ENCODE results near the gene FHL5.
"Not testable (repeated sequence)": the region's sequence is repeated elsewhere in the genome, so short reads cannot be mapped to it uniquely, and the experiment has no call there.

The FHL5 gene

GRCh38 chr6:96562886-96563285, at the start of gene FHL5:
FHL5 (plus strand) TSS chr6:96563128; CDS start chr6:96603614, 40,486 bp downstream.
- no peak for TF ChIP-seq ZNF274 (IDR thresholded peaks at IDR 0.05; ENCODE audit: low read depth, low read length)

GRCh38 chr6:96520171-96521115, 42.5 kb upstream of the FHL5 start:
- no peak for TF ChIP-seq ZNF274 (IDR thresholded peaks at IDR 0.05; ENCODE audit: low read depth, low read length)
- peak overlapping the region; percentile 93 for H3K4me3 ChIP-seq (ENCODE audit: low read length)

More at GRCh38 chr6:96562886-96563285, at the start of gene FHL5:
- H3K4me3 ChIP-seq (ENCODE audit: low read length): no peak within 1 kb of the TSS

- peak overlapping the region; percentile 93 for H3K4me3 ChIP-seq (ENCODE audit: low read length)
- no peak for TF ChIP-seq ZNF274 (IDR thresholded peaks at IDR 0.05; ENCODE audit: low read depth, low read length)
Measured at GRCh38 chr6:96521306-96521643, 41.7 kb upstream of the FHL5 start.

GRCh38 chr6:96521644-96522464, 41.1 kb upstream of the FHL5 start, which contains the start of gene UFL1:
UFL1 (plus strand) TSS chr6:96521806; CDS start chr6:96521874, 68 bp downstream.
- TF ChIP-seq ZNF274 (IDR thresholded peaks at IDR 0.05; ENCODE audit: low read depth, low read length): no peak
- H3K4me3 ChIP-seq (ENCODE audit: low read length): peak within 1 kb of the TSS; percentile 93

- TF ChIP-seq ZNF274 (IDR thresholded peaks at IDR 0.05; ENCODE audit: low read depth, low read length): no peak
- H3K4me3 ChIP-seq (ENCODE audit: low read length): peak overlapping the region; percentile 93
Measured at GRCh38 chr6:96522465-96523009, 40.4 kb upstream of the FHL5 start.

GRCh38 chr6:96528193-96528592, 34.7 kb upstream of the FHL5 start:
- no peak overlapping the region for H3K4me3 ChIP-seq (ENCODE audit: low read length)
- no peak for TF ChIP-seq ZNF274 (IDR thresholded peaks at IDR 0.05; ENCODE audit: low read depth, low read length)

- TF ChIP-seq ZNF274 (IDR thresholded peaks at IDR 0.05; ENCODE audit: low read depth, low read length): no peak
- H3K4me3 ChIP-seq (ENCODE audit: low read length): no peak overlapping the region
Measured at GRCh38 chr6:96532399-96532798, 30.5 kb upstream of the FHL5 start.

GRCh38 chr6:96537726-96538125, 25.2 kb upstream of the FHL5 start:
- no peak for TF ChIP-seq ZNF274 (IDR thresholded peaks at IDR 0.05; ENCODE audit: low read depth, low read length)
- H3K4me3 ChIP-seq (ENCODE audit: low read length): no peak overlapping the region

- no peak for TF ChIP-seq ZNF274 (IDR thresholded peaks at IDR 0.05; ENCODE audit: low read depth, low read length)
Measured at GRCh38 chr6:96542702-96543101, 20.2 kb upstream of the FHL5 start.

GRCh38 chr6:96545882-96546281, 17.0 kb upstream of the FHL5 start:
- TF ChIP-seq ZNF274 (IDR thresholded peaks at IDR 0.05; ENCODE audit: low read depth, low read length): no peak
- H3K4me3 ChIP-seq (ENCODE audit: low read length): no peak overlapping the region

More at GRCh38 chr6:96542702-96543101, 20.2 kb upstream of the FHL5 start:
- no peak overlapping the region for H3K4me3 ChIP-seq (ENCODE audit: low read length)

GRCh38 chr6:96547654-96548053, 15.3 kb upstream of the FHL5 start:
- H3K4me3 ChIP-seq (ENCODE audit: low read length): no peak overlapping the region
- TF ChIP-seq ZNF274 (IDR thresholded peaks at IDR 0.05; ENCODE audit: low read depth, low read length): no peak

GRCh38 chr6:96554558-96554957, 8.4 kb upstream of the FHL5 start:
- no peak overlapping the region for H3K4me3 ChIP-seq (ENCODE audit: low read length)
- TF ChIP-seq ZNF274 (IDR thresholded peaks at IDR 0.05; ENCODE audit: low read depth, low read length): no peak

GRCh38 chr6:96559740-96560139, 3.2 kb upstream of the FHL5 start:
- not testable (repeated sequence) for H3K4me3 ChIP-seq (ENCODE audit: low read length)

- TF ChIP-seq ZNF274 (IDR thresholded peaks at IDR 0.05; ENCODE audit: low read depth, low read length): no peak
- no peak overlapping the region for H3K4me3 ChIP-seq (ENCODE audit: low read length)
Measured at GRCh38 chr6:96563853-96564252, 925 bp downstream of the FHL5 start.
